GM12801 (cell line): ENCODE data around the gene UBXN1.

Experiments used
- TF ChIP-seq, protein P1 (sequence below): IDR thresholded peaks from one replicate; pipeline ENCODE4 v1.5.1; 2011; ENCODE audit warnings: control low read depth; ENCODE audit not compliant: insufficient read length; ENCODE audit errors: extremely low read depth

UBXN1 gene

GRCh38 chr11:62666259-62666926 is 12.5 kb downstream of the UBXN1 start:
- TF ChIP-seq, protein P1, sequence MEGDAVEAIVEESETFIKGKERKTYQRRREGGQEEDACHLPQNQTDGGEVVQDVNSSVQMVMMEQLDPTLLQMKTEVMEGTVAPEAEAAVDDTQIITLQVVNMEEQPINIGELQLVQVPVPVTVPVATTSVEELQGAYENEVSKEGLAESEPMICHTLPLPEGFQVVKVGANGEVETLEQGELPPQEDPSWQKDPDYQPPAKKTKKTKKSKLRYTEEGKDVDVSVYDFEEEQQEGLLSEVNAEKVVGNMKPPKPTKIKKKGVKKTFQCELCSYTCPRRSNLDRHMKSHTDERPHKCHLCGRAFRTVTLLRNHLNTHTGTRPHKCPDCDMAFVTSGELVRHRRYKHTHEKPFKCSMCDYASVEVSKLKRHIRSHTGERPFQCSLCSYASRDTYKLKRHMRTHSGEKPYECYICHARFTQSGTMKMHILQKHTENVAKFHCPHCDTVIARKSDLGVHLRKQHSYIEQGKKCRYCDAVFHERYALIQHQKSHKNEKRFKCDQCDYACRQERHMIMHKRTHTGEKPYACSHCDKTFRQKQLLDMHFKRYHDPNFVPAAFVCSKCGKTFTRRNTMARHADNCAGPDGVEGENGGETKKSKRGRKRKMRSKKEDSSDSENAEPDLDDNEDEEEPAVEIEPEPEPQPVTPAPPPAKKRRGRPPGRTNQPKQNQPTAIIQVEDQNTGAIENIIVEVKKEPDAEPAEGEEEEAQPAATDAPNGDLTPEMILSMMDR = no peak

GRCh38 chr11:62665599-62666258 is 13.1 kb downstream of the UBXN1 start:
- TF ChIP-seq, protein P1 = no peak

DNA sequence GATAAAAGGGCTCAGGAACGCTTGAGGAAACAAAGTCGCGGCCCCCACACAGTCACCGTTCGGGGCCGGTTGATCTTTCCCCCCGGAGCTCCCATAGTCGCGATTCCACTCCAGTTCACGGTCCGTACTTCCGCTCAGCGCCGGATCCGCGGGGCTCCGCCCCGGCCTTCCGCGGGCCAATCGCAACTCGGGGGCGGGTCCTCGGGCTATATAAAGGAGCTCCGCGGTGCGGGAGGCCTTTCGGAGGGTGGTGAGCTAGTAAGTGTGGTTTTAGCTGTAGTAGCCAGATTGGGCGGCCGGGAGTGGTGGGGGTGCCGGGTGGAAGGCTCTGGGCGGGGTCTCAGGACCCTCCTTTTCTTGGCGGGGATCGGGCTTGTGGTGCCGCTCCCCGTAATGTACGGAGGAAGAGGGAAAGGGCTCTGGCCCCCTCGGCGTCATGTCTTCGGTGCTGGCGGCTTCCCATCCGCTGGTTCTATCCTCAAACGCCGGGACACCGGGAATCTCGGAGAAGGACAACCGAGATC is 13.7 kb downstream of the UBXN1 start, which contains the start of the genes C11orf98 and CSKMT:
Gene C11orf98 (minus strand): TSS at position 136 of the 524 bp plus-strand sequence. CDS start 41 bp downstream, at position 95.
Gene CSKMT (plus strand): TSS at position 238 of the 524 bp plus-strand sequence. CDS start 568 bp downstream, outside the sequence.
- TF ChIP-seq, protein P1 = no peak

GRCh38 chr11:62664405-62665074 is 14.3 kb downstream of the UBXN1 start:
- TF ChIP-seq, protein P1 = no peak

- TF ChIP-seq, protein P1 = no peak
Measured at GRCh38 chr11:62656796-62657429, 22.0 kb downstream of the UBXN1 start.

- TF ChIP-seq, protein P1 = no peak
Measured at GRCh38 chr11:62654297-62654696, 24.6 kb downstream of the UBXN1 start.
